Suprapubic skin (tissue), 4 donors: Measurements from ENCODE around the gene PDE4B. TPM values are rescaled to one million over a fixed set of nuclear protein-coding genes. Genes with fewer than 3 reads are reported as not detected.

ENCODE experiments used
- DNase-seq, 2 donors: peaks; one replicate each; pipeline ENCODE4 v3.0.0-alpha.2; 2019; ENCODE audit warnings: low spot score in 2 of 2
- H3K27ac ChIP-seq: fragments of 200-600 bp; sonication (generic); one replicate; pipeline ENCODE4 v1.5.1; 2019
- H3K27me3 ChIP-seq: fragments of 200-600 bp; sonication (generic); one replicate; pipeline ENCODE4 v1.5.1; 2019
- H3K36me3 ChIP-seq: fragments of 200-600 bp; sonication (generic); one replicate; pipeline ENCODE4 v1.5.1; 2019
- H3K4me1 ChIP-seq: fragments of 200-600 bp; sonication (generic); one replicate; pipeline ENCODE4 v1.5.1; 2019
- H3K4me3 ChIP-seq: fragments of 200-600 bp; sonication (generic); one replicate; pipeline ENCODE4 v1.5.1; 2019; ENCODE audit warnings: mild to moderate bottlenecking
- H3K9me3 ChIP-seq: fragments of 200-600 bp; sonication (generic); one replicate; pipeline ENCODE4 v1.5.1; 2019
- EP300 ChIP-seq: sonication (generic); formaldehyde crosslinking; IDR thresholded peaks from one replicate; pipeline ENCODE4 v1.6.1; 2017; ENCODE audit warnings: antibody characterized with exemption
- POLR2A ChIP-seq, 2 donors: fragments of 450-650 bp; IDR thresholded peaks; one replicate each; pipeline ENCODE4 v1.6.1; 2017; ENCODE audit warnings: antibody characterized with exemption in 2 of 2, mild to moderate bottlenecking in 2 of 2, moderate library complexity in 2 of 2
- POLR2AphosphoS5 ChIP-seq, 3 donors: sonication (generic); formaldehyde crosslinking; IDR thresholded peaks; one replicate each; pipeline ENCODE4 v1.6.1; 2017; ENCODE audit warnings: antibody characterized with exemption in 3 of 3
- WGBS: methylation state at CpG from one replicate; pipeline ENCODE4 v1.1.5; 2018; 5-methylcytosine and 5-hydroxymethylcytosine counted together
- total RNA-seq, 4 donors: library from RNA; depleted of rRNA; stranded (reverse); fragments of >200 nt; gene quantifications; one replicate each; pipeline ENCODE4 v1.1.0, GENCODE V29; 2016
- TF ChIP-seq, protein P1 (sequence below), 2 donors: fragments of 200-600 bp in 1 of 2; fragments of 450-650 bp in 1 of 2; sonication (generic) in 1 of 2; IDR thresholded peaks; one replicate each; pipeline ENCODE4 v1.5.1; 2016 to 2019; ENCODE audit warnings: antibody characterized with exemption in 2 of 2, mild to moderate bottlenecking in 1 of 2, moderate library complexity in 1 of 2

Gene PDE4B
- total RNA-seq, 4 donors from 2014 or later: 14.2 to 27.6 (median 16.7) TPM

DNA sequence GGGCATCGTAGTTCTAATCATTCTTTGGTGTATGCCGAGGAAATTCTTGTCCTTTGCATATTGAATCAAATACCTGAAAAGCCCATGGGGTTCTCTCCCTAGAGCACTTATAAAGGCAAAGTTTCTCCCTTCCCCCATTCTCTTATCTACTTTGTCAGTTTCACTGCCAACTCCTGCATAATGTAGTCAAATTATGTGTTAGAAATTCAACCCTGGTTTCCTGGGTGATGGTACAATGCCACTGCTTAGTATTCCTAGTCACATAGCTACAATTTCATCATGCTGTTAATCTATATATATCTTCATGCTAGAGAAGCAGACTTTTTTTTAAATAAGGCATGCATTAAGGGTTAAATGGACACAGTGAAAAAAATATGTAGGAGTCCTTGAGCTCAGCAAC is 119.0 kb downstream of the PDE4B start:
- Histone ChIP-seq H3K9me3 (no peaks in the 10 kb centered on the region), H3K27me3 (no peaks in the 10 kb centered on the region), H3K36me3 (no peaks in the 10 kb centered on the region), H3K4me1 (no peaks in the 10 kb centered on the region), H3K27ac (no peak overlapping the region), H3K4me3 (no peak overlapping the region)
- 67% methylated on average over 2 of the region's 2 CpGs for WGBS
- DNase-seq: no peak
- TF ChIP-seq POLR2AphosphoS5 (IDR thresholded peaks at IDR 0.05): no peak
- TF ChIP-seq EP300: no peak

DNA sequence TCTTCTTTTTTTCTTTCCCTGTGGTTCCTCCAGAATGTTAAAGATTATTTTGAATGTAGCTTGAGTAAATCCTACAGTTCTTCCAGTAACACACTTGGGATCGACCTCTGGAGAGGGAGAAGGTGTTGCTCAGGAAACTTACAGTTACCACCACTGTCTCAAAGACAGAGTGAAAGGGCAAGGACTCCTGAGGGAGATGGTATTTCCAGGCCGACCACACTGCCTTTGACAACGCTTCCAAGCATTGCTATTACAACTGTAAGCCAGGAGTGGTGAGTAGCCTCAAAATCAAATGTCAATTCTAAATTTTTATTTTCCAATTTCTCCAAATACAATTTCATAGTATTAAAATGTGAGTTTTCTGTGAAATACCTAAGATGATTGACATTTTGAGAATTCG is 125.9 kb downstream of the PDE4B start:
- Histone ChIP-seq H3K4me3 (no peak overlapping the region), H3K4me1 (no peaks in the 10 kb centered on the region), H3K36me3 (no peaks in the 10 kb centered on the region), H3K27ac (no peak overlapping the region), H3K9me3 (no peaks in the 10 kb centered on the region), H3K27me3 (no peaks in the 10 kb centered on the region)
- no peak for DNase-seq
- WGBS: 75% methylated on average over 4 of the region's 4 CpGs
- no peak for TF ChIP-seq POLR2A (IDR thresholded peaks at IDR 0.05)
- no peak for TF ChIP-seq POLR2AphosphoS5 (IDR thresholded peaks at IDR 0.05)
- TF ChIP-seq, protein P1, sequence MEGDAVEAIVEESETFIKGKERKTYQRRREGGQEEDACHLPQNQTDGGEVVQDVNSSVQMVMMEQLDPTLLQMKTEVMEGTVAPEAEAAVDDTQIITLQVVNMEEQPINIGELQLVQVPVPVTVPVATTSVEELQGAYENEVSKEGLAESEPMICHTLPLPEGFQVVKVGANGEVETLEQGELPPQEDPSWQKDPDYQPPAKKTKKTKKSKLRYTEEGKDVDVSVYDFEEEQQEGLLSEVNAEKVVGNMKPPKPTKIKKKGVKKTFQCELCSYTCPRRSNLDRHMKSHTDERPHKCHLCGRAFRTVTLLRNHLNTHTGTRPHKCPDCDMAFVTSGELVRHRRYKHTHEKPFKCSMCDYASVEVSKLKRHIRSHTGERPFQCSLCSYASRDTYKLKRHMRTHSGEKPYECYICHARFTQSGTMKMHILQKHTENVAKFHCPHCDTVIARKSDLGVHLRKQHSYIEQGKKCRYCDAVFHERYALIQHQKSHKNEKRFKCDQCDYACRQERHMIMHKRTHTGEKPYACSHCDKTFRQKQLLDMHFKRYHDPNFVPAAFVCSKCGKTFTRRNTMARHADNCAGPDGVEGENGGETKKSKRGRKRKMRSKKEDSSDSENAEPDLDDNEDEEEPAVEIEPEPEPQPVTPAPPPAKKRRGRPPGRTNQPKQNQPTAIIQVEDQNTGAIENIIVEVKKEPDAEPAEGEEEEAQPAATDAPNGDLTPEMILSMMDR (IDR thresholded peaks at IDR 0.05): no peak

DNA sequence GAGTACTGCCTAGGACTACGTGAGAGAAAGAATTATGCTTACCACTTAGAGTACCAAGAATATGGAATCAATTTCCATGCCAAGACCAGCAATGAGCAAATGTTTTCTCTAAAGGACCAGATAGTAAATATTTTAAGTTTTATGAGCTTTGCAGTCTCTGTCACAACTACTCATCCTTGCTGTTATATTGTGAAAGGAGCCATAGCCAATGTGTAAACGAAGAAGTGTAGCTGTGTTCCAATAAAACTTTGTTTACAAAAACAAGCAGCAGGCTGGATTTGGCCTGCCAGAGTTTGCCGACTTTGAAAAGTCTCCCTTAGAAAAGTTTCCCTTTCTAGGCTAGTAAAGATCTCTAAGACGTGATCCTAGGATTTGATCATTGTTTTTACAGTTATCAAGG is 128.8 kb downstream of the PDE4B start:
- TF ChIP-seq POLR2A (IDR thresholded peaks at IDR 0.05): no peak
- no peak for TF ChIP-seq POLR2AphosphoS5 (IDR thresholded peaks at IDR 0.05)
- H3K4me1 ChIP-seq: no peaks in the 10 kb centered on the region
- WGBS: 68% methylated on average over 4 of the region's 4 CpGs
- no peak overlapping the region for H3K4me3 ChIP-seq
- H3K27ac ChIP-seq: no peak overlapping the region
- no peaks in the 10 kb centered on the region for H3K36me3 ChIP-seq
- H3K27me3 ChIP-seq: no peaks in the 10 kb centered on the region
- DNase-seq: no peak
- no peaks in the 10 kb centered on the region for H3K9me3 ChIP-seq

DNA sequence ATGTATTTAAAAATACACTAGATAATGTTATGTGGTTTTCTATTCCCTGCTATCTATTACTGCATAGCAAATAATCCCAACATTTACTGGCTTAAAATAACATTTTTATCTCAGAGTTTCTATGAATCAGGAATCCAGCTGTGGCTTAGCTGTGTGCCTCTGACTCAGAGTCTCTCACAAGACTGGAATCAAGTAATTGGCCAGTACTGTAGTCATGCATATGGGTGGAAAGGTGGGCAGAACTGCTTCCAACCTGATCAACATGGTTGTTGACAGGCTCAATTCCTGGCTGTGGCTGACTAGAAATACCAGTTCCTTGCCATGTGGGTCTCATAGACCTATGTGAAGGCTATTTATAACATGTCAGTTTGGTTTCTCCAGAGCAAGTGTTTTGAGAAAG is 131.8 kb downstream of the PDE4B start:
- DNase-seq: no peak

DNA sequence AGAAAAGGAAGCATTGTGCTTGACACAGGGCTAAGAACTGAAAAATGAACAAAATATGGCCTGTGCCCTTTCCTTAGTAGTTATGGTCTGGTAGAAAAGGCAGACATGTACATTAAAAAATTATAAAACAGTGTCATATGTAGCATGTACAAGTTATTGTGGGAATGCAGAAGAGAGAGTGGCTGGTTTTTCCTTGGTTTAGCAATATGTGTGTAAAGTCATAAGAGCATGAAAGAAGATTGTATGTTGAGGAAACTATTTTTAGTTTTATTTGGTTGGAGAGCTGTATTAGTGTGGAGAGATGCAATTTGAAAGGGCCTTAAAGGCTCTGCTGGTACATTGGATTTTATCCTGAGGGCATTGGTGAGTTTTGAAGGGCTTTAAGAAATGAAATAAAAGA is 145.8 kb downstream of the PDE4B start:
- TF ChIP-seq POLR2AphosphoS5 (IDR thresholded peaks at IDR 0.05) (no peak), EP300 (no peak), POLR2A (IDR thresholded peaks at IDR 0.05) (no peak)
- TF ChIP-seq, protein P1 (IDR thresholded peaks at IDR 0.05): no peak
- Histone ChIP-seq H3K27ac (no peak overlapping the region), H3K4me3 (no peak overlapping the region), H3K4me1 (no peaks in the 10 kb centered on the region), H3K36me3 (no peaks in the 10 kb centered on the region), H3K9me3 (no peaks in the 10 kb centered on the region), H3K27me3 (no peaks in the 10 kb centered on the region)
- no peak for DNase-seq

More for the DNA sequence above, 131.8 kb downstream of the PDE4B start:
- H3K4me3 ChIP-seq: no peak overlapping the region
- H3K27ac ChIP-seq: no peak overlapping the region
- H3K27me3 ChIP-seq: no peaks in the 10 kb centered on the region
- H3K9me3 ChIP-seq: no peaks in the 10 kb centered on the region
- no peaks in the 10 kb centered on the region for H3K4me1 ChIP-seq
- TF ChIP-seq POLR2AphosphoS5 (IDR thresholded peaks at IDR 0.05) (no peak), EP300 (no peak), POLR2A (IDR thresholded peaks at IDR 0.05) (no peak)
- TF ChIP-seq, protein P1 (IDR thresholded peaks at IDR 0.05): no peak
- no peaks in the 10 kb centered on the region for H3K36me3 ChIP-seq

DNA sequence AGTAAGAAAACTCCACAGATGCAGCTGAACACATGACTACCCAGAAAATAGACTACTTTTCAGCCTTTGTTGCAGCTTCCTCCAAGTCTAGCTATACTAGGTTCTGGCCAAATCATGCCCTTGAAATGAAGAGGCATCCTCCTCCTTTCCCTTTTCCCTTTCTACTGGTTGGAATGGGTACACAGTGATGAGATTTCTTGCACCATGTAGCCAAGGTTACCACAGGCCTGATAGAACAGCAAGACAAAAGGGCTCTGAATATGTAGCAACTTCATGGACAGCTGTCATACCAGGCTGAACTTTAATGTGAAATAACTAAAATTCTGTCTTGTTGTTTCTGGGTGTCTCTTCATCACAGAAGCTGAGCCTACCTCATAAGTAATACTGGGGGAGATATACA is 146.5 kb downstream of the PDE4B start:
- H3K27me3 ChIP-seq: no peaks in the 10 kb centered on the region
- TF ChIP-seq, protein P1 (IDR thresholded peaks at IDR 0.05): no peak
- TF ChIP-seq POLR2A (IDR thresholded peaks at IDR 0.05) (no peak), EP300 (no peak), POLR2AphosphoS5 (IDR thresholded peaks at IDR 0.05) (no peak)
- DNase-seq: no peak

More for the DNA sequence above, 146.5 kb downstream of the PDE4B start:
- Histone ChIP-seq H3K27ac (no peak overlapping the region), H3K9me3 (no peaks in the 10 kb centered on the region), H3K36me3 (no peaks in the 10 kb centered on the region), H3K4me3 (no peak overlapping the region), H3K4me1 (no peaks in the 10 kb centered on the region)
